Peyer's patch (tissue), 4 donors: ENCODE data around the gene NT5C3A. TPM values are rescaled to one million over a fixed set of nuclear protein-coding genes. Genes with fewer than 3 reads are reported as not detected.

ENCODE experiments used
- DNase-seq, 3 donors: peaks; one replicate each; pipeline ENCODE4 v3.0.0-alpha.2; 2017 to 2019
- H3K27ac ChIP-seq, 4 donors: fragments of 200-600 bp; sonication (generic); one replicate each; pipeline ENCODE4 v1.5.1; 2016 to 2019
- H3K27me3 ChIP-seq, 2 donors: fragments of 200-600 bp; sonication (generic); one replicate each; pipeline ENCODE4 v1.5.1; 2019
- H3K36me3 ChIP-seq, 3 donors: fragments of 200-600 bp; sonication (generic); one replicate each; pipeline ENCODE4 v1.5.1; 2016 to 2019
- H3K4me1 ChIP-seq, 4 donors: fragments of 200-600 bp; sonication (generic); one replicate each; pipeline ENCODE4 v1.5.1; 2016 to 2019
- H3K4me3 ChIP-seq, 4 donors: fragments of 200-600 bp; sonication (generic); 1 replicate in 3 of 4; 2 replicates in 1 of 4; pipeline ENCODE4 v1.5.1; 2016 to 2019; ENCODE audit warnings: mild to moderate bottlenecking in 1 of 4
- H3K9me3 ChIP-seq, 4 donors: fragments of 200-600 bp; sonication (generic); one replicate each; pipeline ENCODE4 v1.5.1; 2016 to 2019; ENCODE audit warnings: mild to moderate bottlenecking in 1 of 4
- POLR2A ChIP-seq, 2 donors: fragments of 450-650 bp; IDR thresholded peaks; one replicate each; pipeline ENCODE4 v1.5.1; 2017; ENCODE audit warnings: antibody characterized with exemption in 2 of 2, mild to moderate bottlenecking in 2 of 2, moderate library complexity in 2 of 2
- total RNA-seq, 4 donors: library from RNA; depleted of rRNA; stranded (reverse); fragments of >200 nt; gene quantifications; one replicate each; pipeline ENCODE4 v1.1.0, GENCODE V29; 2016
- TF ChIP-seq, protein P1 (sequence below), 6 experiments: fragments of 450-650 bp in 4 of 6; fragments of 200-600 bp in 2 of 6; sonication (generic) in 1 of 6; IDR thresholded peaks; one replicate each; pipeline ENCODE4 v1.5.1; 2017 to 2019; ENCODE audit warnings: antibody characterized with exemption in 6 of 6, mild to moderate bottlenecking in 3 of 6, moderate library complexity in 1 of 6

Gene NT5C3A
- 100 to 1,000 TPM in 1 of 4 donors, 10 to 100 TPM in 3; 25.3 to 316 (median 79.8) TPM for total RNA-seq

DNA sequence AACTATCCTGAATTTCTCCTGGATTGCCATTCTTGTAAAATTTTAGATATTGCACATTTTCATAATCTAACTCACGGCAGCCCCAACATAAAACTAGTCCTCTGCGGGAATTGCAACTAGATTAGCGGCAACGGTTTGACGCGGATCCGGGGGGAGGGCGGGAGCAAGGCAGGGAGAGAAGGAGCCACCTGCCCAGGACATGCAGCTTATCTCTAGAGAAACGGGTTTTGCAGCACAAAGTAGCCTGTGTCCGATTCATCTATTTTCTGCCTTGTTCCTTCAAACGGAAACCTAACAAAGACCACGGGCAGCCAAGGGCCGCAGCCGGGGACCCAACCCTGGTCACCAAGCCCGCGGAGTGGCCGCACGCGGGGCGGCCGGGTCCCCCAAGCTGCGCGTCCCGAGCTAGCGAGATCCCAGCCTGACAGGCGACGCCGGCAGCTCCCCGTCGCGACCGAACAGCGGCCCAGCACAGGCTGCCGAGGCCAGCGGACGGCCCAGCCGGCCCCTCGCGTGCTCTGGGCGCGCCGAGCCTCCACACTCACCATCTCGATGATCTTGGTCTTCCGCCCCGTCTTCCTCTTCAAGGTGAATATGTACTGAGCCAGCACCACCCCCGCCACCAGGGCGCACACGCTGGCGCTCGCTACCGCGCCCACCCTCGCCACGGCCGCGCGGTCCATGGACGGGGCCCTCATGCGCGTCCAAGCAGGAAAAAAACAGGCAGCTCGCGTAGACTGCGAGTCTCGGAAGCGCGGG is at the start of gene NT5C3A:
NT5C3A (minus strand) TSS at position 754 of the 759 bp plus-strand sequence; CDS start at position 683, 71 bp downstream.
- Histone ChIP-seq H3K4me1 (peaks cover 0 to 12% (median 5%) of the 10 kb centered on the region in 4 donors), H3K9me3 (peaks cover 0 to 3% (median 0%) of the 10 kb centered on the region in 4 donors), H3K4me3 (peak within 1 kb of the TSS; percentile 79 to 85 (median 82)), H3K27ac (peak within 1 kb of the TSS; percentile 85 to 98 (median 90)), H3K36me3 (no peaks in the 10 kb centered on the region), H3K27me3 (no peaks in the 10 kb centered on the region)
- peak in 2 of 3 donors; percentile 35 to 58 for DNase-seq
- TF ChIP-seq POLR2A (IDR thresholded peaks at IDR 0.05) = peak; percentile 62 to 63
- TF ChIP-seq, protein P1, sequence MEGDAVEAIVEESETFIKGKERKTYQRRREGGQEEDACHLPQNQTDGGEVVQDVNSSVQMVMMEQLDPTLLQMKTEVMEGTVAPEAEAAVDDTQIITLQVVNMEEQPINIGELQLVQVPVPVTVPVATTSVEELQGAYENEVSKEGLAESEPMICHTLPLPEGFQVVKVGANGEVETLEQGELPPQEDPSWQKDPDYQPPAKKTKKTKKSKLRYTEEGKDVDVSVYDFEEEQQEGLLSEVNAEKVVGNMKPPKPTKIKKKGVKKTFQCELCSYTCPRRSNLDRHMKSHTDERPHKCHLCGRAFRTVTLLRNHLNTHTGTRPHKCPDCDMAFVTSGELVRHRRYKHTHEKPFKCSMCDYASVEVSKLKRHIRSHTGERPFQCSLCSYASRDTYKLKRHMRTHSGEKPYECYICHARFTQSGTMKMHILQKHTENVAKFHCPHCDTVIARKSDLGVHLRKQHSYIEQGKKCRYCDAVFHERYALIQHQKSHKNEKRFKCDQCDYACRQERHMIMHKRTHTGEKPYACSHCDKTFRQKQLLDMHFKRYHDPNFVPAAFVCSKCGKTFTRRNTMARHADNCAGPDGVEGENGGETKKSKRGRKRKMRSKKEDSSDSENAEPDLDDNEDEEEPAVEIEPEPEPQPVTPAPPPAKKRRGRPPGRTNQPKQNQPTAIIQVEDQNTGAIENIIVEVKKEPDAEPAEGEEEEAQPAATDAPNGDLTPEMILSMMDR (IDR thresholded peaks at IDR 0.05) = peak in 1 of 6 experiments; percentile 20

- no peaks in the 10 kb centered on the region for H3K27me3 ChIP-seq
Measured at GRCh38 chr7:33111614-33112013, 49.0 kb upstream of the NT5C3A start.

DNA sequence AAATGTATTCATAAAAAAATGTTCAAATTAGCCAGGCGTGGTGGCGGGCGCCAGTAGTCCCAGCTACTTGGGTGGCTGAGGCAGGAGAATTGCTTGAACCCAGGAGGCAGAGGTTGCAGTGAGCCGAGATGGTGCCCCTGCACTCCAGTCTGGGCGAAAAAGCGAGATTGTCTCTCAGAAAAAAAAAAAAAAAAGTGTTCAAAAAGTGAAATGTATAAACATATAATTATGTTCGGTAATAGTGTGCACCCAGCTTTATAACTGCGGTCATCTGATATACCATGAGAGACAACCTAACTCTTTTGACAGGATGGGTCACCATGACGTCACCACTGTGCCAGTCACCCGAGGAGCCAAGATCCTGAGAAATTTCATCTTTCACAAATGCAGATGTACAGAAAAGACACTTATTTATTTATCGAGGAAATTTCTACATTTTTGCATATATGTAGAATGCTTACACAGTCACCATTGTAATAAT is 47.2 kb upstream of the NT5C3A start:
- TF ChIP-seq, protein P1 (IDR thresholded peaks at IDR 0.05) = no peak
- TF ChIP-seq POLR2A (IDR thresholded peaks at IDR 0.05) = no peak
- Histone ChIP-seq H3K4me3 (peak overlapping the region; percentile 95 to 100 (median 98)), H3K4me1 (peaks cover 0 to 24% (median 7%) of the 10 kb centered on the region in 4 donors), H3K27me3 (no peaks in the 10 kb centered on the region), H3K36me3 (no peaks in the 10 kb centered on the region), H3K27ac (peak overlapping the region in 3 of 4 donors; percentile 39 to 88 (median 81)), H3K9me3 (no peaks in the 10 kb centered on the region)
- peak in 2 of 3 donors; percentile 39 to 55 for DNase-seq

More at GRCh38 chr7:33111614-33112013, 49.0 kb upstream of the NT5C3A start:
- Histone ChIP-seq H3K4me1 (peaks cover 0 to 24% (median 7%) of the 10 kb centered on the region in 4 donors), H3K27ac (no peak overlapping the region), H3K4me3 (no peak overlapping the region), H3K9me3 (no peaks in the 10 kb centered on the region), H3K36me3 (no peaks in the 10 kb centered on the region)
- TF ChIP-seq, protein P1 (IDR thresholded peaks at IDR 0.05) = no peak
- TF ChIP-seq POLR2A (IDR thresholded peaks at IDR 0.05) = no peak
- no peak for DNase-seq

- TF ChIP-seq, protein P1 (IDR thresholded peaks at IDR 0.05) = peak; percentile 64 to 82 (median 68)
- peak in 1 of 2 donors; percentile 42 for TF ChIP-seq POLR2A (IDR thresholded peaks at IDR 0.05)
- peak; percentile 71 to 83 (median 82) for DNase-seq
Measured at GRCh38 chr7:33109005-33109757, 46.6 kb upstream of the NT5C3A start, which contains the start of gene RP9. Gene RP9 (minus strand): TSS chr7:33109404. CDS start chr7:33109372, 32 bp downstream.

DNA sequence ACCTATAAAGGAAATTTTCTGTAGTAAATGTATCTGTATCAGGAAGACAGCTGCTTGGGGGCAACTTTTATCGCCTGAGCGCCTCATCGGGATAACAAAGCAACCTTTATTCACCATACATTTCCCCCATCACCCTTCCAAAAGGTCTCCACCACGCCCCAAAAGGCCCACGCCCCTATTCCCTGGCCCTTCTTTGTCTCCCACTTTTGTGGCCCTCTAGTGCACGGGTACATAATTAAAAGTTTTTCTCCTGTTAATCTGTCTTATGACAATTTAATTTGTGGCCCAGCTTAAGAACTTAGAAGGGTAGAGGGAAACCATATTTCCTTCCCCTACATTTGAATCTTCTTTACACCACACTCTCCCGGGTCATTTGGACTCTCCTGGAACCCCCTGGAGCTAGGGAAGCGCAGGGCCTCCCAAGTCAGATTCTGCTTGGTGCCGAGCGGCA is 46.0 kb upstream of the NT5C3A start:
- H3K9me3 ChIP-seq = no peaks in the 10 kb centered on the region
- TF ChIP-seq POLR2A (IDR thresholded peaks at IDR 0.05) = no peak
- TF ChIP-seq, protein P1 (IDR thresholded peaks at IDR 0.05) = no peak
- H3K4me3 ChIP-seq = peak overlapping the region; percentile 95 to 100 (median 98)
- no peaks in the 10 kb centered on the region for H3K27me3 ChIP-seq
- H3K27ac ChIP-seq = peak overlapping the region; percentile 72 to 88 (median 84)
- DNase-seq = no peak
- peaks cover 0 to 2% (median 0%) of the 10 kb centered on the region in 3 donors for H3K36me3 ChIP-seq
- peaks cover 0 to 24% (median 7%) of the 10 kb centered on the region in 4 donors for H3K4me1 ChIP-seq

More at GRCh38 chr7:33109005-33109757, 46.6 kb upstream of the NT5C3A start, which contains the start of gene RP9:
- Histone ChIP-seq H3K27ac (peak within 1 kb of the TSS; percentile 72 to 88 (median 84)), H3K36me3 (no peaks in the 10 kb centered on the region), H3K4me3 (peak within 1 kb of the TSS; percentile 95 to 100 (median 98)), H3K9me3 (no peaks in the 10 kb centered on the region), H3K27me3 (no peaks in the 10 kb centered on the region), H3K4me1 (peaks cover 0 to 24% (median 7%) of the 10 kb centered on the region in 4 donors)
